PC-3 (cell line): Measurements from ENCODE around the gene LRRC40. TPM values are rescaled to one million over a fixed set of nuclear protein-coding genes. Genes with fewer than 3 reads are reported as not detected.
A peak's percentile ranks its signal among the peaks of the same experiment; 100 is the strongest.

Experiments used
- ATAC-seq: fragments of 200-7000 bp; cut with Tn5 transposase; 2 replicates; pipeline ENCODE4 v1.9.1; 2020; ENCODE audit warnings: mild to moderate bottlenecking, moderate library complexity
- BruUV-seq: library from RNA; stranded (reverse); fragments of 400-500 nt; replicated peaks from 2 replicates; lab custom pipeline; 2021; lab: Mats Ljungman, UMichigan
- CTCF ChIA-PET: fragments of 300-600 bp; sonication (Branson Sonifier 250); formaldehyde crosslinking; loops from one replicate; lab custom pipeline; 2022; ENCODE audit warnings: antibody characterized with exemption; lab: Charles Lee
- POLR2A ChIA-PET: fragments of 300-600 bp; sonication (Branson Sonifier 250); formaldehyde crosslinking; loops from one replicate; lab custom pipeline; 2022; ENCODE audit warnings: antibody characterized with exemption; ENCODE audit not compliant: unreplicated experiment; lab: Charles Lee
- DNase-seq: peaks from one replicate; pipeline ENCODE4 v3.0.0-alpha.2; 2015
- H2AFZ ChIP-seq: fragments of 300-600 bp; sonication (generic); 2 replicates; pipeline ENCODE4 v1.6.0; 2016; ENCODE audit warnings: antibody characterized with exemption, low read length
- H3F3A ChIP-seq: fragments of 300-600 bp; sonication (generic); one replicate; pipeline ENCODE4 v1.6.0; 2017; ENCODE audit warnings: antibody characterized with exemption, low read length, control low read depth, mild to moderate bottlenecking; ENCODE audit not compliant: unreplicated experiment
- H3K27ac ChIP-seq: fragments of 300-600 bp; sonication (generic); 2 replicates; pipeline ENCODE4 v1.5.1; 2016; ENCODE audit warnings: mild to moderate bottlenecking, low read length
- H3K27me3 ChIP-seq: fragments of 300-600 bp; sonication (generic); 2 replicates; pipeline ENCODE4 v1.6.1; 2016; ENCODE audit warnings: low read length, mixed read lengths
- H3K36me3 ChIP-seq: fragments of 300-600 bp; sonication (generic); 2 replicates; pipeline ENCODE4 v1.6.1; 2016; ENCODE audit warnings: low read depth, mixed run types, low read length, mixed read lengths
- H3K4me1 ChIP-seq: fragments of 300-600 bp; sonication (generic); 2 replicates; pipeline ENCODE4 v1.5.1; 2016; ENCODE audit warnings: low read length; ENCODE audit not compliant: insufficient read depth
- H3K4me2 ChIP-seq: fragments of 300-600 bp; sonication (generic); 2 replicates; pipeline ENCODE4 v1.6.0; 2016; ENCODE audit warnings: low read length
- H3K4me3 ChIP-seq: fragments of 300-600 bp; sonication (generic); 2 replicates; pipeline ENCODE4 v1.5.1; 2016; ENCODE audit warnings: mild to moderate bottlenecking, low read length, mixed read lengths
- H3K79me2 ChIP-seq: fragments of 300-600 bp; sonication (generic); 2 replicates; pipeline ENCODE4 v1.6.1; 2017; ENCODE audit warnings: low read length, mixed read lengths
- H3K9ac ChIP-seq: fragments of 300-600 bp; sonication (generic); 2 replicates; pipeline ENCODE4 v1.6.0; 2016; ENCODE audit warnings: mild to moderate bottlenecking, low read length
- H3K9me2 ChIP-seq: fragments of 300-600 bp; sonication (generic); replicated peaks from 2 replicates; pipeline ENCODE4 v1.6.1; 2016; ENCODE audit warnings: mixed run types, low read length, mixed read lengths
- H3K9me3 ChIP-seq: fragments of 300-600 bp; sonication (generic); 2 replicates; pipeline ENCODE4 v1.6.1; 2016; ENCODE audit warnings: low read length, mixed read lengths
- H4K20me1 ChIP-seq: fragments of 300-600 bp; sonication (generic); 2 replicates; pipeline ENCODE4 v1.6.1; 2016; ENCODE audit warnings: low read length, mixed read lengths
- EZH2 ChIP-seq: fragments of 300-600 bp; sonication (generic); IDR thresholded peaks from one replicate; pipeline ENCODE4 v1.6.1; 2017; ENCODE audit warnings: antibody characterized with exemption, mild to moderate bottlenecking, low read length; ENCODE audit not compliant: unreplicated experiment
- EZH2phosphoT487 ChIP-seq: fragments of 300-600 bp; sonication (generic); IDR thresholded peaks from 2 replicates; pipeline ENCODE4 v1.6.1; 2018; ENCODE audit warnings: mild to moderate bottlenecking, antibody characterized with exemption, low read length, borderline replicate concordance
- intact Hi-C: fragments of 100-400 bp; cut with micrococcal nuclease; formaldehyde crosslinking; loops from 2 replicates; pipeline ENCODE4 v1.9.0; 2023
- total RNA-seq: library from RNA; depleted of rRNA; stranded (reverse); fragments of >200 nt; gene quantifications from 2 replicates; pipeline ENCODE4 v1.2.3, GENCODE V29; 2014
- TF ChIP-seq, protein P1 (sequence below): fragments of 300-600 bp; sonication (generic); conservative IDR thresholded peaks from 2 replicates; pipeline ENCODE4 v1.5.1; 2017; ENCODE audit warnings: antibody characterized with exemption, low read depth, mild to moderate bottlenecking, low read length

The LRRC40 gene
- total RNA-seq, 1 experiment from 2014 or later, result 18.4 TPM

DNA sequence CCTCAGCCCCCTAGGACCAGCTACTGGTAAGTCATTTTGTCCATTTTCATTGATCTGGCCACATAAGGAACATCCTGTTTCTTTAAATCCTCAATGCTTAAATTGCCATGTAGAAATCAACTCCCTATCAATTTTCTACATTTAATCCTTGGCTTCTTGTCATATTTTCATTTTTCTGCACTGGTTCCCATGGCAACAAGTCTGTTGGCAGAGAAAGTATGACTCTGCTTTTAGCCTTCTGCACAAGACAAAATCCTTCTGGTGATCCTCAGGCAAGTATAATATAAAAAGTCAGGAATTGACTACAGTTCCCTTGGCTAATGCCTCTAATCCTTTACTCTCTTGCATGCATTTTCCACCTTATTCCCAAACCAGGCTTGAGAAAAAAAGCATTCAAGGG is 65.0 kb downstream of the LRRC40 start:
- CTCF ChIA-PET, result no interaction called here
- BruUV-seq, result no TSS peak

DNA sequence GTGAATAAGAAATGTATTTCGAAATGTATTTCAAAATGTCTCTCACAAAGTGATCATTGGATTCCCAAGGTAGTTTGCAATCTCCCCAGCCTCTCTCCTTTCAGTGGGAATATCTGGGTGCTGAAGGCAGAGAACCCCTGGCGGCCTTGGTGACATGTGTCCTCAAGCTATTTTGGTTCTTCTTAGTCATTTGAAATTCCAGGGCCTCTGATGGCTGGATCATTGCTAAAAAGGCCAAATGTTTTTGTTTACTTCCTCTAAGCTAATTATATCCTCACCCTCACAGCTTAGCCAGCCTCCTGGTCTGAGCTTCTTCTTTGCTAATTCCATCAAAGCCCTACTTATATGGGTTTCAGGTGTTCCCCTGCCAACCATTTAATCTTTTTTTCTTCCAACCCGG is 71.2 kb downstream of the LRRC40 start:
- no peaks in the 10 kb centered on the region for H3K9me3 ChIP-seq
- H2AFZ ChIP-seq, result no peak overlapping the region
- no peak overlapping the region for H3K4me2 ChIP-seq
- no peaks in the 10 kb centered on the region for H3K27me3 ChIP-seq
- no TSS peak for BruUV-seq
- peak; percentile 7 for DNase-seq
- no peaks in the 10 kb centered on the region for H3K9me2 ChIP-seq
- no peaks in the 10 kb centered on the region for H4K20me1 ChIP-seq
- no peak for TF ChIP-seq EZH2phosphoT487
- TF ChIP-seq EZH2, result no peak
- TF ChIP-seq, protein P1, sequence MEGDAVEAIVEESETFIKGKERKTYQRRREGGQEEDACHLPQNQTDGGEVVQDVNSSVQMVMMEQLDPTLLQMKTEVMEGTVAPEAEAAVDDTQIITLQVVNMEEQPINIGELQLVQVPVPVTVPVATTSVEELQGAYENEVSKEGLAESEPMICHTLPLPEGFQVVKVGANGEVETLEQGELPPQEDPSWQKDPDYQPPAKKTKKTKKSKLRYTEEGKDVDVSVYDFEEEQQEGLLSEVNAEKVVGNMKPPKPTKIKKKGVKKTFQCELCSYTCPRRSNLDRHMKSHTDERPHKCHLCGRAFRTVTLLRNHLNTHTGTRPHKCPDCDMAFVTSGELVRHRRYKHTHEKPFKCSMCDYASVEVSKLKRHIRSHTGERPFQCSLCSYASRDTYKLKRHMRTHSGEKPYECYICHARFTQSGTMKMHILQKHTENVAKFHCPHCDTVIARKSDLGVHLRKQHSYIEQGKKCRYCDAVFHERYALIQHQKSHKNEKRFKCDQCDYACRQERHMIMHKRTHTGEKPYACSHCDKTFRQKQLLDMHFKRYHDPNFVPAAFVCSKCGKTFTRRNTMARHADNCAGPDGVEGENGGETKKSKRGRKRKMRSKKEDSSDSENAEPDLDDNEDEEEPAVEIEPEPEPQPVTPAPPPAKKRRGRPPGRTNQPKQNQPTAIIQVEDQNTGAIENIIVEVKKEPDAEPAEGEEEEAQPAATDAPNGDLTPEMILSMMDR, result no peak
- ATAC-seq, result no peak
- no peak overlapping the region for H3K4me3 ChIP-seq
- H3K79me2 ChIP-seq, result no peaks in the 10 kb centered on the region
- no peaks in the 10 kb centered on the region for H3K36me3 ChIP-seq
- intact Hi-C loops, result loop anchor here (5.0 kb wide), 1 partner anchor 913 kb away; the partner anchor contains the start of gene PTGER3
- no peak overlapping the region for H3K9ac ChIP-seq
- ChIA-PET CTCF (no interaction called here), POLR2A (no interaction called here)
- H3F3A ChIP-seq, result no peaks in the 10 kb centered on the region
- no peak overlapping the region for H3K27ac ChIP-seq
- H3K4me1 ChIP-seq, result no peaks in the 10 kb centered on the region

More for the DNA sequence above, 65.0 kb downstream of the LRRC40 start:
- ATAC-seq, result no peak
- H3F3A ChIP-seq, result no peaks in the 10 kb centered on the region
- H3K27me3 ChIP-seq, result no peaks in the 10 kb centered on the region
- no peak overlapping the region for H3K4me2 ChIP-seq
- H3K9me3 ChIP-seq, result no peaks in the 10 kb centered on the region
- no peaks in the 10 kb centered on the region for H3K9me2 ChIP-seq
- no peak overlapping the region for H3K27ac ChIP-seq
- H3K4me1 ChIP-seq, result no peaks in the 10 kb centered on the region
- TF ChIP-seq EZH2phosphoT487, result no peak
- no peak for TF ChIP-seq EZH2
- no peak overlapping the region for H3K4me3 ChIP-seq
- no peak overlapping the region for H3K9ac ChIP-seq
- POLR2A ChIA-PET, result no interaction called here
- H2AFZ ChIP-seq, result no peak overlapping the region
- no peaks in the 10 kb centered on the region for H4K20me1 ChIP-seq
- DNase-seq, result no peak
- no peaks in the 10 kb centered on the region for H3K36me3 ChIP-seq
- H3K79me2 ChIP-seq, result no peaks in the 10 kb centered on the region
- intact Hi-C loops, result no loop called here

DNA sequence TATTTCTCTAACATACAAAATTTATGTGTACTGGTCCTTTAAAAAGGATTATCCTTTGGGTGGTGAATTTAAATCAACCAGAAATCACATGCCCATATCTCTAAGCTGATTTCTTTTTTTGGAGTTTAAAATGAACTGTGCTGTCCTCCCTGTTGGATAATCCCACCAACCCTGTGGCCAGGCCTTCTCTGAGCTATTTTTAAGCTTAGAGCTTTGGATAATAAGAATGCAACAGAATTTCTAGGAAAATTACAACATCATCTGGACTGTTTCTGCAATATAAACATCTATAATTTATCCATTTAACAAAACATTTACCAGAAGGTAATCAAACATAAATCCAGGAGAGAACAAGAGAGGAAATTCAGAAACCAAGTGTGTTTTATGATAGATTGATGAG is 88.3 kb downstream of the LRRC40 start:
- H3K27me3 ChIP-seq, result peaks cover 48% of the 10 kb centered on the region
- H2AFZ ChIP-seq, result no peak overlapping the region
- no peaks in the 10 kb centered on the region for H3F3A ChIP-seq
- H3K4me2 ChIP-seq, result no peak overlapping the region
- ChIA-PET POLR2A (no interaction called here), CTCF (no interaction called here)
- BruUV-seq, result no TSS peak
- TF ChIP-seq EZH2, result no peak
- TF ChIP-seq EZH2phosphoT487, result no peak
- TF ChIP-seq, protein P1, result no peak
- no peaks in the 10 kb centered on the region for H3K36me3 ChIP-seq
- no peak overlapping the region for H3K9ac ChIP-seq
- H3K4me1 ChIP-seq, result no peaks in the 10 kb centered on the region
- DNase-seq, result no peak
- H4K20me1 ChIP-seq, result no peaks in the 10 kb centered on the region
- ATAC-seq, result no peak
- intact Hi-C loops, result no loop called here
- H3K9me2 ChIP-seq, result no peaks in the 10 kb centered on the region
- H3K9me3 ChIP-seq, result no peaks in the 10 kb centered on the region
- no peak overlapping the region for H3K4me3 ChIP-seq
- H3K79me2 ChIP-seq, result no peaks in the 10 kb centered on the region
- H3K27ac ChIP-seq, result no peak overlapping the region
